ENCODE measurements around the gene TRAPPC12. TPM values are rescaled to one million over a fixed set of nuclear protein-coding genes. Genes with fewer than 3 reads are reported as not detected.

TRAPPC12 gene
- total RNA-seq, 2 experiments from 2014 or later, result 66.4 to 66.6 TPM

GRCh38 chr2:3461801-3462492, 82.5 kb downstream of the TRAPPC12 start:
- ChIA-PET CTCF (interaction anchor here (0.8 to 1.4 kb wide), 4 partner anchors 11 to 190 kb away, joined by 3 to 4 read pairs (median 3); no protein-coding TSS in a partner anchor), POLR2A (no interaction called here)

GRCh38 chr2:3462493-3463104, 83.1 kb downstream of the TRAPPC12 start:
- POLR2A ChIA-PET, result no interaction called here
- CTCF ChIA-PET, result interaction anchor here (0.7 to 1.4 kb wide), 5 partner anchors 15 to 189 kb away, joined by 3 to 4 read pairs (median 3); no protein-coding TSS in a partner anchor

GRCh38 chr2:3463186-3463835, 83.8 kb downstream of the TRAPPC12 start:
- CTCF ChIA-PET, result interaction anchor here (0.7 to 1.4 kb wide), 3 partner anchors 16 to 188 kb away, joined by 3 to 4 read pairs (median 3); no protein-coding TSS in a partner anchor
- POLR2A ChIA-PET, result interaction anchor here (0.6 kb wide), 1 partner anchor 55 kb away, joined by 3 read pairs; no protein-coding TSS in a partner anchor

GRCh38 chr2:3463944-3464343, 84.5 kb downstream of the TRAPPC12 start:
- ChIA-PET CTCF (no interaction called here), POLR2A (interaction anchor here (0.6 kb wide), 1 partner anchor 55 kb away, joined by 3 read pairs; no protein-coding TSS in a partner anchor)

- ChIA-PET CTCF (no interaction called here), POLR2A (no interaction called here)
Measured at GRCh38 chr2:3464401-3465005, 85.0 kb downstream of the TRAPPC12 start.

- CTCF ChIA-PET, result no interaction called here
- POLR2A ChIA-PET, result no interaction called here
Measured at GRCh38 chr2:3465328-3465727, 85.8 kb downstream of the TRAPPC12 start.

- ChIA-PET CTCF (no interaction called here), POLR2A (no interaction called here)
Measured at GRCh38 chr2:3465844-3466481, 86.5 kb downstream of the TRAPPC12 start.

- POLR2A ChIA-PET, result no interaction called here
- CTCF ChIA-PET, result no interaction called here
Measured at GRCh38 chr2:3466482-3466863, 87.0 kb downstream of the TRAPPC12 start.

- ChIA-PET POLR2A (no interaction called here), CTCF (no interaction called here)
Measured at GRCh38 chr2:3466966-3467365, 87.5 kb downstream of the TRAPPC12 start.

GRCh38 chr2:3467654-3468053, 88.2 kb downstream of the TRAPPC12 start:
- ChIA-PET POLR2A (no interaction called here), CTCF (no interaction called here)

- POLR2A ChIA-PET, result no interaction called here
- CTCF ChIA-PET, result no interaction called here
Measured at GRCh38 chr2:3468296-3468988, 88.9 kb downstream of the TRAPPC12 start.

- ChIA-PET POLR2A (no interaction called here), CTCF (no interaction called here)
Measured at GRCh38 chr2:3469486-3469885, 90.0 kb downstream of the TRAPPC12 start.

- POLR2A ChIA-PET, result no interaction called here
- CTCF ChIA-PET, result no interaction called here
Measured at GRCh38 chr2:3470166-3470651, 90.7 kb downstream of the TRAPPC12 start.

- POLR2A ChIA-PET, result no interaction called here
- CTCF ChIA-PET, result no interaction called here
Measured at GRCh38 chr2:3470856-3471737, 91.6 kb downstream of the TRAPPC12 start.

- CTCF ChIA-PET, result interaction anchor here (1.6 kb wide), 1 partner anchor 11 kb away, joined by 4 read pairs; no protein-coding TSS in a partner anchor
- POLR2A ChIA-PET, result no interaction called here
Measured at GRCh38 chr2:3472296-3472695, 92.8 kb downstream of the TRAPPC12 start.

GRCh38 chr2:3472966-3473365, 93.5 kb downstream of the TRAPPC12 start:
- ChIA-PET CTCF (interaction anchor here (1.6 kb wide), 1 partner anchor 11 kb away, joined by 4 read pairs; no protein-coding TSS in a partner anchor), POLR2A (no interaction called here)

- CTCF ChIA-PET, result no interaction called here
- POLR2A ChIA-PET, result no interaction called here
Measured at GRCh38 chr2:3475771-3476170, 96.3 kb downstream of the TRAPPC12 start.

- CTCF ChIA-PET, result no interaction called here
- POLR2A ChIA-PET, result no interaction called here
Measured at GRCh38 chr2:3476321-3476984, 97.0 kb downstream of the TRAPPC12 start.

Data from activated CD8-positive, alpha-beta memory T cell treated with anti-CD3 and anti-CD28 coated beads for 36 hours (primary cell).